HPDE6-E6E7 (cell line): ENCODE data around the gene ERC2.
"Not testable (repeated sequence)": the region's sequence is repeated elsewhere in the genome, so short reads cannot be mapped to it uniquely, and the experiment has no call there.

Source experiments
- DNase-seq: peaks from one replicate; pipeline ENCODE4 v3.0.0; 2011; ENCODE audit warnings: missing footprints; ENCODE audit errors: extremely low spot score

ERC2 gene

GRCh38 chr3:56122911-56123310, 345.4 kb downstream of the ERC2 start:
- no peak for DNase-seq

- no peak for DNase-seq
Observed at GRCh38 chr3:56121716-56122115, 346.6 kb downstream of the ERC2 start.

GRCh38 chr3:56119575-56120349, 348.5 kb downstream of the ERC2 start:
- no peak for DNase-seq

GRCh38 chr3:56118968-56119367, 349.3 kb downstream of the ERC2 start:
- no peak for DNase-seq

GRCh38 chr3:56115698-56116097, 352.6 kb downstream of the ERC2 start:
- DNase-seq, result no peak

GRCh38 chr3:56115199-56115598, 353.1 kb downstream of the ERC2 start:
- no peak for DNase-seq

- DNase-seq, result no peak
Observed at GRCh38 chr3:56113908-56114307, 354.4 kb downstream of the ERC2 start.

GRCh38 chr3:56113231-56113630, 355.0 kb downstream of the ERC2 start:
- DNase-seq, result no peak

GRCh38 chr3:56111606-56112304, 356.5 kb downstream of the ERC2 start:
- DNase-seq, result no peak

GRCh38 chr3:56110886-56111285, 357.4 kb downstream of the ERC2 start:
- no peak for DNase-seq

GRCh38 chr3:56107157-56107556, 361.1 kb downstream of the ERC2 start:
- DNase-seq, result no peak

- no peak for DNase-seq
Observed at GRCh38 chr3:56102032-56102431, 366.2 kb downstream of the ERC2 start.

- DNase-seq, result no peak
Observed at GRCh38 chr3:56101576-56101975, 366.7 kb downstream of the ERC2 start.

- no peak for DNase-seq
Observed at GRCh38 chr3:56096999-56097398, 371.3 kb downstream of the ERC2 start.

GRCh38 chr3:56094170-56094569, 374.1 kb downstream of the ERC2 start:
- DNase-seq, result no peak

GRCh38 chr3:56089739-56090138, 378.5 kb downstream of the ERC2 start:
- DNase-seq, result no peak

- DNase-seq, result no peak
Observed at GRCh38 chr3:56087451-56088053, 380.7 kb downstream of the ERC2 start.

- DNase-seq, result no peak
Observed at GRCh38 chr3:56086355-56086754, 381.9 kb downstream of the ERC2 start.

GRCh38 chr3:56081246-56081645, 387.0 kb downstream of the ERC2 start:
- DNase-seq, result no peak

- DNase-seq, result no peak
Observed at GRCh38 chr3:56076746-56077145, 391.5 kb downstream of the ERC2 start.

GRCh38 chr3:56075089-56075488, 393.2 kb downstream of the ERC2 start:
- DNase-seq, result no peak

GRCh38 chr3:56069766-56070165, 398.5 kb downstream of the ERC2 start:
- no peak for DNase-seq

- not testable (repeated sequence) for DNase-seq
Observed at GRCh38 chr3:56066405-56066804, 401.9 kb downstream of the ERC2 start.
